A673 (cell line): ENCODE data around the gene MAP7. TPM values are rescaled to one million over a fixed set of nuclear protein-coding genes. Genes with fewer than 3 reads are reported as not detected.

ENCODE experiments used
- BruUV-seq: library from RNA; stranded (reverse); fragments of 400-500 nt; replicated peaks from 2 replicates; lab custom pipeline; 2021; lab: Mats Ljungman, UMichigan
- CTCF ChIA-PET: fragments of 300-600 bp; sonication (Branson Sonifier 250); formaldehyde crosslinking; loops from one replicate; lab custom pipeline; 2022; ENCODE audit warnings: antibody characterized with exemption; lab: Charles Lee
- POLR2A ChIA-PET: fragments of 300-600 bp; sonication (Branson Sonifier 250); formaldehyde crosslinking; loops from one replicate; lab custom pipeline; 2022; ENCODE audit warnings: antibody characterized with exemption; ENCODE audit not compliant: low non-redundant PET; lab: Charles Lee
- DNase-seq: peaks from one replicate; pipeline ENCODE4 v3.0.0-alpha.2; 2015; ENCODE audit warnings: low spot score
- H3K27ac ChIP-seq: fragments of 200-600 bp; sonication (generic); 2 replicates; pipeline ENCODE4 v1.5.1; 2016; ENCODE audit warnings: mixed run types, low read depth, mild to moderate bottlenecking, mixed read lengths, antibody characterized with exemption, low read length; ENCODE audit not compliant: poor library complexity, severe bottlenecking
- H3K27me3 ChIP-seq: fragments of 200-600 bp; sonication (generic); replicated peaks from 2 replicates; pipeline ENCODE4 v1.6.1; 2017; ENCODE audit warnings: mixed run types, low read depth, mild to moderate bottlenecking, mixed read lengths, antibody characterized with exemption, low read length; ENCODE audit not compliant: insufficient read depth, poor library complexity
- H3K36me3 ChIP-seq: fragments of 200-600 bp; sonication (generic); 2 replicates; pipeline ENCODE4 v1.6.1; 2016; ENCODE audit warnings: mixed run types, mild to moderate bottlenecking, mixed read lengths, antibody characterized with exemption, low read length; ENCODE audit not compliant: insufficient read depth, poor library complexity, severe bottlenecking
- H3K4me1 ChIP-seq: fragments of 200-600 bp; sonication (generic); 2 replicates; pipeline ENCODE4 v1.6.1; 2017; ENCODE audit warnings: mixed run types, mild to moderate bottlenecking, mixed read lengths, antibody characterized with exemption, low read length; ENCODE audit not compliant: insufficient read depth, poor library complexity, severe bottlenecking
- H3K4me3 ChIP-seq: fragments of 200-600 bp; sonication (generic); 2 replicates; pipeline ENCODE4 v1.5.1; 2016; ENCODE audit warnings: low read depth, mixed run types, mild to moderate bottlenecking, mixed read lengths, low read length; ENCODE audit not compliant: poor library complexity, severe bottlenecking
- H3K9me3 ChIP-seq: fragments of 200-600 bp; sonication (generic); 2 replicates; pipeline ENCODE4 v1.6.1; 2016; ENCODE audit warnings: mixed run types, low read depth, mild to moderate bottlenecking, mixed read lengths, antibody characterized with exemption, low read length; ENCODE audit not compliant: poor library complexity, severe bottlenecking
- CTCF ChIP-seq: fragments of 300-800, 200-600 bp; sonication (generic); conservative IDR thresholded peaks from 2 replicates; pipeline ENCODE4 v1.5.1; 2017; ENCODE audit warnings: low read depth, mild to moderate bottlenecking, antibody characterized with exemption, low read length, moderate library complexity, mixed read lengths
- EZH2 ChIP-seq: fragments of 200-600 bp; sonication (generic); IDR thresholded peaks from 2 replicates; pipeline ENCODE4 v1.6.1; 2017; ENCODE audit warnings: borderline replicate concordance, low read depth, mild to moderate bottlenecking, mixed read lengths, antibody characterized with exemption, low read length; ENCODE audit not compliant: poor library complexity, severe bottlenecking
- intact Hi-C: fragments of 100-400 bp; cut with micrococcal nuclease; formaldehyde crosslinking; loops from one replicate; pipeline ENCODE4 v1.10.0; 2022; ENCODE audit not compliant: unreplicated experiment
- total RNA-seq: library from RNA; stranded (reverse); gene quantifications from 2 replicates; pipeline ENCODE4 v1.2.3, GENCODE V29; 2021

MAP7 gene
- total RNA-seq, 1 experiment from 2014 or later, result 0.09 TPM

GRCh38 chr6:136411453-136412354 lies 138.5 kb downstream of the MAP7 start:
- H3K27ac ChIP-seq, result no peak overlapping the region
- H3K4me3 ChIP-seq, result no peak overlapping the region
- H3K9me3 ChIP-seq, result no peaks in the 10 kb centered on the region
- TF ChIP-seq EZH2 (no peak), CTCF (no peak)
- ChIA-PET POLR2A (no interaction called here), CTCF (no interaction called here)
- intact Hi-C loops, result no loop called here
- H3K4me1 ChIP-seq, result peaks cover 13% of the 10 kb centered on the region
- no peaks in the 10 kb centered on the region for H3K27me3 ChIP-seq
- H3K36me3 ChIP-seq, result no peaks in the 10 kb centered on the region
- BruUV-seq, result no TSS peak
- DNase-seq, result no peak

GRCh38 chr6:136411025-136411325 lies 139.2 kb downstream of the MAP7 start:
- Histone ChIP-seq H3K27me3 (no peaks in the 10 kb centered on the region), H3K4me1 (peaks cover 13% of the 10 kb centered on the region), H3K9me3 (no peaks in the 10 kb centered on the region), H3K4me3 (no peak overlapping the region), H3K36me3 (no peaks in the 10 kb centered on the region), H3K27ac (no peak overlapping the region)
- ChIA-PET POLR2A (no interaction called here), CTCF (no interaction called here)
- BruUV-seq, result no TSS peak
- DNase-seq, result no peak
- TF ChIP-seq EZH2, result no peak
- TF ChIP-seq CTCF, result no peak
- intact Hi-C loops, result no loop called here

- BruUV-seq, result no TSS peak
- TF ChIP-seq EZH2 (no peak), CTCF (no peak)
- intact Hi-C loops, result no loop called here
- Histone ChIP-seq H3K36me3 (no peaks in the 10 kb centered on the region), H3K27ac (no peak overlapping the region), H3K27me3 (no peaks in the 10 kb centered on the region), H3K4me3 (no peak overlapping the region), H3K4me1 (peaks cover 13% of the 10 kb centered on the region), H3K9me3 (no peaks in the 10 kb centered on the region)
- CTCF ChIA-PET, result no interaction called here
- POLR2A ChIA-PET, result no interaction called here
- DNase-seq, result no peak
These were observed 139.8 kb downstream of the MAP7 start for GRCh38 chr6:136410201-136411024.
